Ishikawa (cell line): ENCODE results near the gene CAMTA1.

Experiments used
- CEBPB ChIP-seq: IDR thresholded peaks from 2 replicates; pipeline ENCODE4 v1.6.1; 2012
- FOXM1 ChIP-seq: IDR thresholded peaks from 2 replicates; pipeline ENCODE4 v1.6.1; 2012; ENCODE audit warnings: low read depth, borderline replicate concordance
- RAD21 ChIP-seq: IDR thresholded peaks from 2 replicates; pipeline ENCODE4 v1.6.1; 2012; ENCODE audit warnings: low read depth
- TEAD4 ChIP-seq: IDR thresholded peaks from 2 replicates; pipeline ENCODE4 v1.6.1; 2012
- TF ChIP-seq, protein P1 (sequence below): IDR thresholded peaks from 2 replicates; pipeline ENCODE4 v1.6.1; 2012

DNA sequence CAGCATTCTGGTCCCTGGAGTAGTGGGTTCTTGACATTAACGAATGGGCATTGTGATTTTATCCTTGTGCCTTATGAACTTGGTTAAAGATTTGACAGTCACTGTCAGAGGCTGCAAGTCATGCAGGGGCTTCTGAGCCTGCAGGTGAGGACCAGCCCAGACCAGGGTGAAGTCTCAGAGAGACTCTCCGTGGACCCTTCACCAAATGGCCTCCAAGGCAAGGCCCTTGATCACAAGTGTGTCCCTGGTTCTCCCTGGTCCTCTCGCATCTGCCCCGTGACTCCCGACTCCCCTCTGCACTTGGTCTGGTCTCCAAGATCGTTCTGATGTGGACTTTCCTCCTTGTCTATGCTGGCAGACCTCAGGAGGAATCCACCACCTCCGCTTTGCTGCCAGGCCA lies 509.4 kb downstream of the CAMTA1 start:
- no peak for TF ChIP-seq RAD21
- TF ChIP-seq TEAD4: no peak
- TF ChIP-seq CEBPB: no peak
- no peak for TF ChIP-seq FOXM1
- TF ChIP-seq, protein P1, sequence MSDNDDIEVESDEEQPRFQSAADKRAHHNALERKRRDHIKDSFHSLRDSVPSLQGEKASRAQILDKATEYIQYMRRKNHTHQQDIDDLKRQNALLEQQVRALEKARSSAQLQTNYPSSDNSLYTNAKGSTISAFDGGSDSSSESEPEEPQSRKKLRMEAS: no peak
